GM18909 (cell line): ENCODE measurements around the gene MCL1.
A peak's percentile ranks its signal among the peaks of the same experiment; 100 is the strongest.
"Not testable (repeated sequence)": the region's sequence is repeated elsewhere in the genome, so short reads cannot be mapped to it uniquely, and the experiment has no call there.

Experiments used
- ATAC-seq: cut with Tn5 transposase; IDR thresholded peaks from one replicate; pipeline ENCODE4 v1.9.1; 2021; ENCODE audit warnings: mild to moderate bottlenecking; ENCODE audit not compliant: unreplicated experiment, poor library complexity

Gene MCL1

DNA sequence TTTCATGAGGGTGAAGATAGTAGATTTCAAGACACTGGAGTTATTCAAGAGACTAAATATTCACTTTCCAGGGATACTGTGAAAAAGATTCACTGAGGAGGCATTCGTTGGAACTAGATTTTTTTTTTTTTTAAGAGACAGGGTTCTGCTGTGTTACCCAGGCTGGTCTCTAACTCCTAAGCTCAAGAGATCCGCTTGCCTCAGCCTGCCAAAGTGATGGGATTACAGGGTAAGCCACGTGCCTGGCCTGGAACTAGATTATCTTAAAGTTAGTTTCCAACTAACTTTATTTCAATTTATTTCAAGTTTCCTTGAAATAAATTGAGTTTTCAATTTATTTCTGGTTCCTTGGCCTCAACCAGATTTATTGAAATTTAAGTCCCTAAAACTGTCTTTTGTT, 24.3 kb upstream of the MCL1 start:
- no peak for ATAC-seq

GRCh38 chr1:150602372-150602771, 23.0 kb upstream of the MCL1 start:
- not testable (repeated sequence) for ATAC-seq

GRCh38 chr1:150601540-150601939, 22.1 kb upstream of the MCL1 start:
- no peak for ATAC-seq

DNA sequence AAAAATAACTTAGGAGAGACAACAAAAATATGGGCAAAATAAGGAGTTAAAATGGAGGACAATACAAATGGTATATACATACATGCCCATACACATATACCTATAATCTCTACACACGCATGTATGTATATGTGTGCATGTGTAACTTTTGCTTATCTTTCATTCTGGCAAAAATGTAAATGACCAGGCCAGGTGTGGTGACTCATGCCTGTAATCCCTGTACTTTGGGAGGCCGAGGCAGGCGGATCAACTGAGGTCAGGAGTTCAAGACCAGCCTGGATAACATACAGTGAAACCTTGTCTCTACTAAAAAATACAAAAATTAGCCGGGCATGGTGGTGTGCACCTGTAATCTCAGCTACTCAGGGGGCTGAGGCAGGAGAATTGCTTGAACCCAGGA, 18.9 kb upstream of the MCL1 start:
- not testable (repeated sequence) for ATAC-seq

DNA sequence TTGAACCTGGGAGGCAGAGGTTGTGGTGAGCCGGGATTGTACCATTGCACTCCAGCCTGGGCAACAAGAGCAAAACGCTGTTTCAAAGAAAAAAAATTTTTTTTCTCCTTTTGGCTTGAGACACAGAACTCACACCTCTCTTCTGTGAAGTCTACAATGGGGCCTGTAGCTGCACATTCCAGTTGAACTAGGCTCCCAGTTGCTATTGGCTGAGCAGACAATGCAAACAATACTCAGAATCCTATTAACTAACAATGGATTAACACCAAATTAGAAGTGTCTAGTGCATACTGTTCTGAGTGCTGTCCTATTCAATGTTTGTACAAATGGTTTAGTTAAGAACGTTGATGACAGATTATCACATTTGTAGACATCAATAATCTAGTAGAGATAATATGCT, 17.6 kb upstream of the MCL1 start:
- no peak for ATAC-seq

DNA sequence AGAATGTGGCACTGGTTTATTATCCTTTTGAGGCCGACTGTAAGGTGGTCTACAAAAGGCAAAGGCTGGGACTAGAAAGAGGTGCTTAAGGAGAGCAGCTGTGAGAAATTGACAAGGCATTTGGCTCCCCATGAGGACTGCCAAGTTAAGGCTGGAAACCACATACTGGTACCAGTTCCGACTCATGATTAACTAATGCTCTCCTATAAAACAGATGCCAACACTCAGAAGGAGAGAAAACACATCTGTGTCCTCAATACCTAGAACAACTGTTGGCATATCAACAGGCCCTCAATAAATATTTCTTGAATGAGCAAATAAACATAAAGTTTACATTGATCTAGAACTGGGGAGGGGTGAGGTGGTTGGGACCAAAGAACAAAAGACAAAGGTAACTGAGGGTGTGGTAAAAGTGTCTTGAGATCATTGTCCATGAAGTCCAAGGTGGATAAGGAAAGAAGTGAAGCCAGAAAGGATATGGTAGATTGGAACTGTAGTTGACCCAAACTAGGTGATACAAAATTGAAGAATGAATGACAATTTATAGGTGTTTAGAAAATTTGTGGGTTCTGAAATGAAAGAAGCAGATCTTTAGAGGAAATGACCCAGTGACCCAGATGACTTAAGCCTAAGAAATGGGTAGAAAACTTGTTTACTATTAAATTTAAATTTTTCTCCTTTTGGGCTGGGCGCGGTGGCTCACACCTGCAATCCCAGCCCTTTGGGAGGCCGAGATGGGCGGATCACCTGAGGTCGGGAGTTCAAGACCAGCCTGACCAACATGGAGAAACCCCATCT, 16.9 kb upstream of the MCL1 start:
- ATAC-seq, result no peak

DNA sequence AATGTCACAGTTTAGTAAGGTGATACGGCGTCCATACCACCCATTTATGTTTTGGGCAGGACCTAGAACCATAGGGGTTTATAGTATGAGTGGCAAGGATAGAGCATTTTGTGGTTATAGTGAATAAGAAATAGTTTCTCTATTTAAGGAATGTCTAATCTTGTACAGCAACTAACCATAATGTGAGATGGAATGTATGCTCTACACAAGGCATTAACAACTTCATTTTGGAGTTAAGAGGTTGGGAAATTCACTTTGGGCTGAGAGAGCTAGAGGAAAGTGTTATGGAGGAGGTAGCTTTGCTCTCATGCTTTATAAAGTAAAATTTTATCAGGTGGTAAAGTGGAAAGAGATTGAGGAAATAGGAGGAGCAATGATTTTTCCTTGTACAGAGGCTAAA, 3.0 kb upstream of the MCL1 start:
- no peak for ATAC-seq

- not testable (repeated sequence) for ATAC-seq
Measured at GRCh38 chr1:150581962-150582361, 2.6 kb upstream of the MCL1 start.

- not testable (repeated sequence) for ATAC-seq
Measured at GRCh38 chr1:150581437-150581836, 2.0 kb upstream of the MCL1 start.

DNA sequence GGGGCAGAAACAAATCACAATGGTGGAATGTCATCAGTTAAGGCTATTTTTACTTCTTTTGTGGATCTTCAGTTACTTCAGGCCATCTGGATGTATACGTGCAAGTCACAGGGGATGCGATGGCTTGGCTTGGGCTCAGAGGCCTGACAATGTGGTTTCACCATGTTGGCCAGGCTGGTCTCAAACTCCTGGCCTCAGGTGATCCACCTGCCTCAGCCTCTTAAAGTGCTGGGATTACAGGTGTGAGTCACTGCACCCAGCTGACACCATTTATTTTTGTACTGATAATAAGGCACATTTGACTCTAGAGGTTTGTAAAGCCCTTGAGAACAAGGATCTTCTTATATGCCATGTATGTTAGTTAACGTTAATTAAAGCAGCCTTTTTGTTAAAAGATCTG, 1.6 kb upstream of the MCL1 start:
- not testable (repeated sequence) for ATAC-seq

DNA sequence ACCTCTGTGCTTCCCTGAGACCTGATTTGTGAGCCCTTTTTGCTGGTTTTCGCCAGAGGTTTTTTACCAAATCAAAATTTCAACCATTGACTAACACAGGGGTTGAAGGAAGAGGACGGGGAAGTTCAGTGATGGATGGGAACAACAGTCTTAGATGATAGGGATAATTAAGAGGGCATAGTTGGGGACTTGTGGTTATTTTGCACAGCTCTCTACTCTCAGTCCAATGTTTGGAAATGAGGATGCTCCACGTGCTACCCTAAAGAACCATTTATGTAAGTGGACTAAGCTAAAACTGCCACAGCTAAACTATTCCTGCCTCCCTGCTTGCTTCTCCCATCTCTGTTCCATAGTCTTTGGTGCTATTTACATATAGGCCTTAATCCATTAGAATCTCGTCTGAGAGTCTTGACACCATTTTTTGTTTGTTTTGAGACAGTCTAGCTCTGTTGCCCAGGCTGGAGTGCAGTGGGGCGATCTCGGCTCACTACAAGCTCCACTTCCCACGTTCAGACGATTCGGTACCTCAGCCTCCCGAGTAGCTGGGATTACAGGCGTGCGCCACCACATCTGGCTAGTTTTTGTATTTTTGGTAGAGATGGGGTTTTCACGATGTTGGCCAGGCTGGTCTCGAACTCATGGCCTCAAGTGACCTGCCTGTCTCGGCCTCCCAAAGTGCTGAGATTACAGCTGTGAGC, 684 bp upstream of the MCL1 start:
- ATAC-seq, result peak; percentile 4

DNA sequence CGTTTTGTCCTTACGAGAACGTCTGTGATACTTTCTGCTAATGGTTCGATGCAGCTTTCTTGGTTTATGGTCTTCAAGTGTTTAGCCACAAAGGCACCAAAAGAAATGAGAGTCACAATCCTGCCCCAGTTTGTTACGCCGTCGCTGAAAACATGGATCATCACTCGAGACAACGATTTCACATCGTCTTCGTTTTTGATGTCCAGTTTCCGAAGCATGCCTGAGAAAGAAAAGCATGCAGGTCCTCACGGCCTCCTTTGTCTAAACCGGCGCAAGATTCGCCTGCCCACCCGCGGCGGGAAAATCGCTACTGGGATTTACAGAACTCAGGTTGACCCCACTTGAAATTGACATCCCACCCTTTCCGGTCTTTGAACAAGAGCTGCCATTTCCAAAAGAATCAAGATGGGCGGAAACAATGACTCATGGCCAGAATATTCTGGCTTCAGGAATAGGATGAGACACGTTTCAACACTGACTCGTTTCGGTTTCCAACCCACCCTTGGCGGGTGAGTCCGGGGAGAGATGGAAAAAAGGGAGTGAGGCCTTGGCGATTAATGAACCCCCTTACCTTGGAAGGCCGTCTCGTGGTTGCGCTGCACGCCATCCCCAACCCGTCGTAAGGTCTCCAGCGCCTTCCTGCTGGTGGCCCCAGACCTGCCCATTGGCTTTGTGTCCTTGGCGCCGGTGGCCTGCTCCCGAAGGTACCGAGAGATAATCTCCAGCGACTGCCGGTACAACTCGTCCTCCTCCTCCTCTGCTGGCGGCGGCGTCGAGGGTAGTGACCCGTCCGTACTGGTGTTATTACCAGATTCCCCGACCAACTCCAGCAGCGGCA, 919 bp downstream of the MCL1 start:
- no peak for ATAC-seq

DNA sequence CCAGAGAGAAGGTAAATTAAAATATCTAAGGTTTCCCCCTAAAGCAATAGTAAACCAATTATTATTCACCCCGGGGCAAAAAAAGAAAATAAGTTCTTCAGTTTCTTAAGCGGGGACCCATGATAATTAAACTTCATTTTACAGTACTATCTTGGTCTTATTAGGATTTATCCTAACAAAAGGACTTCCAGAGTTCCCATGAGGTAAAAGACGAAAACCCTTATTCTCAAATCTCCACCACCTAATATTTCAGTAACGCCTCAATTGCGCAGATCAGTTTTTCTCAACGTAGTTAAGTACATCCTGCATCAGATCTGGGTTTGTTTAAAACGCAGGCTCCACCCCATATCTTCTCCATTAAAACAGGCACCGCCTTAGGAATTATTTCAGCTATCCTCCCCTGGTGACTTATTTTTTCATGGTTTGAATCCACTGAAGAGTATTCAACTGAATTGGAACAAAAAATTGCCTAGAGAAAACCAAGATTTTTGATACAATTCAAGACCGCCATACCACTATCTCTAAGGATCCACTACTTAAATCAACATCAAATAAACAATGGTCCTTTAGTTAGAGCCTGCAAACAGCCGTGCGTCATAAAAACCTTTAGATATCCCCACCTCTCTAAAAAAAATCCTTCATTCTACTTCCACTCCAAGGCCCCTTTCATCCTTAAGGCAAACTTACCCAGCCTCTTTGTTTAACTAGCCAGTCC, 1.7 kb downstream of the MCL1 start:
- ATAC-seq, result no peak

- ATAC-seq, result no peak
Measured at GRCh38 chr1:150576794-150577556, 2.4 kb downstream of the MCL1 start.

GRCh38 chr1:150576367-150576711, 3.1 kb downstream of the MCL1 start:
- ATAC-seq, result no peak

- no peak for ATAC-seq
Measured at GRCh38 chr1:150575518-150576366, 3.7 kb downstream of the MCL1 start.

- no peak for ATAC-seq
Measured at GRCh38 chr1:150575072-150575489, 4.3 kb downstream of the MCL1 start.

GRCh38 chr1:150574260-150575071, 4.9 kb downstream of the MCL1 start:
- ATAC-seq, result no peak
